Endodermal cell (in vitro differentiated cells): ENCODE results near the gene HEATR9. TPM values are rescaled to one million over a fixed set of nuclear protein-coding genes. Genes with fewer than 3 reads are reported as not detected.

Source experiments
- DNase-seq: peaks from one replicate; pipeline ENCODE4 v3.0.0-alpha.2; 2017
- H3K27ac ChIP-seq: 2 replicates; pipeline ENCODE4 v1.5.1; 2013; ENCODE audit warnings: mild to moderate bottlenecking, low read depth, low read length, moderate library complexity
- H3K27me3 ChIP-seq: 2 replicates; pipeline ENCODE4 v1.6.1; 2013; ENCODE audit warnings: mild to moderate bottlenecking, low read length, moderate library complexity; ENCODE audit not compliant: insufficient read depth, control insufficient read depth, poor library complexity, severe bottlenecking
- H3K36me3 ChIP-seq: 2 replicates; pipeline ENCODE4 v1.7.0; 2013; ENCODE audit warnings: mild to moderate bottlenecking, low read length, moderate library complexity; ENCODE audit not compliant: control insufficient read depth, insufficient read depth
- H3K4me1 ChIP-seq: one replicate; pipeline ENCODE4 v1.7.0; 2013; ENCODE audit warnings: low read length; ENCODE audit not compliant: control insufficient read depth, insufficient read depth
- H3K4me3 ChIP-seq: 2 replicates; pipeline ENCODE4 v1.5.1; 2013; ENCODE audit warnings: mild to moderate bottlenecking, low read length, moderate library complexity
- H3K9ac ChIP-seq: 2 replicates; pipeline ENCODE4 v1.6.1; 2013; ENCODE audit warnings: mild to moderate bottlenecking, low read length, moderate library complexity; ENCODE audit not compliant: poor library complexity, severe bottlenecking; ENCODE audit errors: extremely low read depth
- H3K9me3 ChIP-seq: 2 replicates; pipeline ENCODE4 v1.6.1; 2013; ENCODE audit warnings: mild to moderate bottlenecking, low read length, moderate library complexity; ENCODE audit not compliant: control insufficient read depth
- H3K27ac Mint-ChIP-seq: 2 replicates; pipeline ENCODE4 v1.8.0; 2020; ENCODE audit warnings: mixed read lengths
- H3K27me3 Mint-ChIP-seq: 2 replicates; pipeline ENCODE4 v1.8.0; 2021; ENCODE audit warnings: mild to moderate bottlenecking, mixed read lengths; ENCODE audit not compliant: insufficient read depth
- H3K36me3 Mint-ChIP-seq: 2 replicates; pipeline ENCODE4 v1.8.0; 2020; ENCODE audit warnings: low read depth, mixed read lengths
- H3K4me1 Mint-ChIP-seq: 2 replicates; pipeline ENCODE4 v1.8.0; 2020; ENCODE audit warnings: mixed read lengths
- H3K4me3 Mint-ChIP-seq: 2 replicates; pipeline ENCODE4 v1.8.0; 2020; ENCODE audit warnings: mild to moderate bottlenecking, moderate library complexity, mixed read lengths
- H3K9me3 Mint-ChIP-seq: 2 replicates; pipeline ENCODE4 v1.8.0; 2020; ENCODE audit warnings: mild to moderate bottlenecking, mixed read lengths
- WGBS, 2 experiments: methylation state at CpG; one replicate each; pipeline versions ENCODE4 v1.1.5 to v1.1.7; 2013; ENCODE audit warnings: missing lambda C conversion rate in 2 of 2, mixed read lengths in 1 of 2; ENCODE audit not compliant: insufficient coverage in 1 of 2, insufficient read length in 1 of 2; 5-methylcytosine and 5-hydroxymethylcytosine counted together
- total RNA-seq, 2 donors: library from RNA; stranded (reverse); fragmentation: NEBNext Ultra II Directional in 1 of 2; extraction: Animal tissue kit (Norgen Biotek cat#: 25700) in 1 of 2; gene quantifications; 2 replicates in 1 of 2; 3 replicates in 1 of 2; pipeline ENCODE4 v1.2.1, GENCODE V29; 2021
- TF ChIP-seq, protein P1 (sequence below): fragments of 200-600 bp; sonication (generic); conservative IDR thresholded peaks from 2 replicates; pipeline ENCODE4 v1.5.0; 2021; ENCODE audit warnings: antibody characterized with exemption, mild to moderate bottlenecking

Gene HEATR9
- total RNA-seq, 2 donors from 2014 or later = not detected

DNA sequence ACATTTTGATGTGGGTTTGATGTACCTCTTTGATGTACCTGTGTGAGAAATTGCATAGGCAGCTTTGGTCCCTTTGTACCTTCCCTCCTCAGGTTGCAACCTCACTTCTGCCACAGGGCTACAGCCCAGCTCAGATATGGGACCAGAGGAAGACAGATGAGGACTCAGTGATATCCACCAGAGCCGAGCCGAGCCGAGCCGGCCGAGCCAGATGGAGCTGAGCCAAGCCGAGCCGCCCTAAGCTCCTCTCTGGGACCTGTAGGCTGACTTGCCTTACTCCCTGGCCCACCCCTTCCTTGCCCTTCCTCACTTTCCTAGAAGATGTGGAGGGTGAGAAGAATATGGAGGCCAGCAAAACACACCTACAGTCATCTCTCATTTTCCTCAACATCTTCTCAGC, 3.8 kb downstream of the HEATR9 start:
- TF ChIP-seq, protein P1, sequence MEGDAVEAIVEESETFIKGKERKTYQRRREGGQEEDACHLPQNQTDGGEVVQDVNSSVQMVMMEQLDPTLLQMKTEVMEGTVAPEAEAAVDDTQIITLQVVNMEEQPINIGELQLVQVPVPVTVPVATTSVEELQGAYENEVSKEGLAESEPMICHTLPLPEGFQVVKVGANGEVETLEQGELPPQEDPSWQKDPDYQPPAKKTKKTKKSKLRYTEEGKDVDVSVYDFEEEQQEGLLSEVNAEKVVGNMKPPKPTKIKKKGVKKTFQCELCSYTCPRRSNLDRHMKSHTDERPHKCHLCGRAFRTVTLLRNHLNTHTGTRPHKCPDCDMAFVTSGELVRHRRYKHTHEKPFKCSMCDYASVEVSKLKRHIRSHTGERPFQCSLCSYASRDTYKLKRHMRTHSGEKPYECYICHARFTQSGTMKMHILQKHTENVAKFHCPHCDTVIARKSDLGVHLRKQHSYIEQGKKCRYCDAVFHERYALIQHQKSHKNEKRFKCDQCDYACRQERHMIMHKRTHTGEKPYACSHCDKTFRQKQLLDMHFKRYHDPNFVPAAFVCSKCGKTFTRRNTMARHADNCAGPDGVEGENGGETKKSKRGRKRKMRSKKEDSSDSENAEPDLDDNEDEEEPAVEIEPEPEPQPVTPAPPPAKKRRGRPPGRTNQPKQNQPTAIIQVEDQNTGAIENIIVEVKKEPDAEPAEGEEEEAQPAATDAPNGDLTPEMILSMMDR = no peak
- Mint-ChIP-seq H3K27ac (no peak overlapping the region), H3K9me3 (no peaks in the 10 kb centered on the region), H3K4me3 (no peak overlapping the region), H3K27me3 (no peaks in the 10 kb centered on the region), H3K4me1 (peaks cover 6% of the 10 kb centered on the region), H3K36me3 (no peaks in the 10 kb centered on the region)
- H3K9ac ChIP-seq = no peak overlapping the region
- H3K4me3 ChIP-seq = no peak overlapping the region
- H3K27ac ChIP-seq = no peak overlapping the region
- H3K9me3 ChIP-seq = no peaks in the 10 kb centered on the region
- no peaks in the 10 kb centered on the region for H3K4me1 ChIP-seq
- H3K27me3 ChIP-seq = no peaks in the 10 kb centered on the region
- no peak for DNase-seq
- H3K36me3 ChIP-seq = no peaks in the 10 kb centered on the region
- 90 to 96% methylated on average over 2 to 7 of the region's 7 CpGs for WGBS, 2 experiments

GRCh38 chr17:35856603-35857002, 12.1 kb downstream of the HEATR9 start:
- H3K27me3 ChIP-seq = no peaks in the 10 kb centered on the region
- TF ChIP-seq, protein P1 = no peak
- no peaks in the 10 kb centered on the region for H3K4me1 ChIP-seq
- H3K9me3 Mint-ChIP-seq = no peaks in the 10 kb centered on the region
- H3K9ac ChIP-seq = no peak overlapping the region
- peaks cover 21% of the 10 kb centered on the region for H3K36me3 ChIP-seq
- no peak for DNase-seq
- H3K4me1 Mint-ChIP-seq = no peaks in the 10 kb centered on the region
- H3K27me3 Mint-ChIP-seq = no peaks in the 10 kb centered on the region
- no peak overlapping the region for H3K27ac Mint-ChIP-seq
- 92% methylated on average over 2 of the region's 2 CpGs; no CpG with 5 or more reads in 1 of the 2 experiments for WGBS, 2 experiments
- H3K27ac ChIP-seq = no peak overlapping the region
- H3K36me3 Mint-ChIP-seq = peaks cover 21% of the 10 kb centered on the region
- no peak overlapping the region for H3K4me3 ChIP-seq
- no peaks in the 10 kb centered on the region for H3K9me3 ChIP-seq
- H3K4me3 Mint-ChIP-seq = no peak overlapping the region

- DNase-seq = no peak
- Histone ChIP-seq H3K4me3 (no peak overlapping the region), H3K4me1 (no peaks in the 10 kb centered on the region), H3K27me3 (no peaks in the 10 kb centered on the region), H3K27ac (no peak overlapping the region), H3K9me3 (no peaks in the 10 kb centered on the region), H3K36me3 (peaks cover 27% of the 10 kb centered on the region), H3K9ac (no peak overlapping the region)
- Mint-ChIP-seq H3K27me3 (no peaks in the 10 kb centered on the region), H3K27ac (no peak overlapping the region), H3K4me3 (no peak overlapping the region), H3K4me1 (no peaks in the 10 kb centered on the region), H3K36me3 (peaks cover 27% of the 10 kb centered on the region), H3K9me3 (no peaks in the 10 kb centered on the region)
- WGBS, 2 experiments = 92 to 94% methylated on average over 2 to 5 of the region's 5 CpGs
- TF ChIP-seq, protein P1 = no peak
Measured at GRCh38 chr17:35855965-35856364, 12.7 kb downstream of the HEATR9 start.
